Sigmoid colon (tissue), 7 donors: ENCODE measurements around the gene COG5. TPM values are rescaled to one million over a fixed set of nuclear protein-coding genes. Genes with fewer than 3 reads are reported as not detected.

Experiments used
- DNase-seq: peaks from one replicate; pipeline ENCODE4 v3.0.0-alpha.2; 2019
- H3K27ac ChIP-seq, 4 donors: fragments of 200-600 bp; sonication (generic); one replicate each; pipeline ENCODE4 v1.5.1; 2016 to 2019; ENCODE audit warnings: mild to moderate bottlenecking in 1 of 4
- H3K27me3 ChIP-seq, 3 donors: fragments of 200-600 bp; sonication (generic); one replicate each; pipeline ENCODE4 v1.5.1; 2019; ENCODE audit warnings: mild to moderate bottlenecking in 1 of 3
- H3K36me3 ChIP-seq, 4 donors: fragments of 200-600 bp; sonication (generic); one replicate each; pipeline ENCODE4 v1.5.1; 2016 to 2019
- H3K4me1 ChIP-seq, 4 donors: fragments of 200-600 bp; sonication (generic); one replicate each; pipeline ENCODE4 v1.5.1; 2017 to 2019
- H3K4me3 ChIP-seq, 4 donors: fragments of 200-600 bp; sonication (generic); one replicate each; pipeline ENCODE4 v1.5.1; 2017 to 2019; ENCODE audit warnings: mild to moderate bottlenecking in 2 of 4, moderate library complexity in 1 of 4
- H3K9me3 ChIP-seq, 4 donors: fragments of 200-600 bp in 3 of 4; sonication (generic) in 3 of 4; one replicate each; pipeline versions ENCODE4 v1.5.1 to v1.6.1; 2013 to 2019
- CTCF ChIP-seq, 4 experiments: fragments of 450-650 bp in 3 of 4; fragments of 200-600 bp in 1 of 4; IDR thresholded peaks; one replicate each; pipeline ENCODE4 v1.5.1; 2016 to 2019; ENCODE audit warnings: antibody characterized with exemption in 4 of 4, mild to moderate bottlenecking in 3 of 4, moderate library complexity in 2 of 4
- EP300 ChIP-seq, 4 donors: sonication (generic); formaldehyde crosslinking; IDR thresholded peaks; one replicate each; pipeline ENCODE4 v1.6.1; 2017; ENCODE audit warnings: antibody characterized with exemption in 4 of 4
- POLR2A ChIP-seq, 2 donors: fragments of 450-650 bp; IDR thresholded peaks; one replicate each; pipeline ENCODE4 v1.6.1; 2016; ENCODE audit warnings: antibody characterized with exemption in 2 of 2, mild to moderate bottlenecking in 2 of 2, moderate library complexity in 2 of 2
- POLR2AphosphoS5 ChIP-seq, 4 donors: sonication (generic); formaldehyde crosslinking; IDR thresholded peaks; one replicate each; pipeline ENCODE4 v1.6.1; 2017; ENCODE audit warnings: antibody characterized with exemption in 4 of 4
- WGBS, 2 donors: extraction: QIAGEN DNeasy Blood & Tissue Kit; methylation state at CpG; one replicate each; pipeline ENCODE4 v1.1.7; 2013; 5-methylcytosine and 5-hydroxymethylcytosine counted together
- intact Hi-C: fragments of 100-400 bp; cut with DNase I; formaldehyde crosslinking; loops from one replicate; pipeline ENCODE4 v1.15.1; 2023
- polyA plus RNA-seq, 3 donors: library from polyadenylated mRNA; stranded (reverse); fragments of 200-250 nt; gene quantifications; one replicate each; pipeline ENCODE4 v1.2.3, GENCODE V29; 2013
- total RNA-seq, 4 donors: library from RNA; depleted of rRNA; stranded (reverse); fragments of >200 nt; gene quantifications; one replicate each; pipeline ENCODE4 v1.1.0, GENCODE V29; 2016
- donor health status: healthy with polysubstance abuse.
- donor health status: Bipolar disorder and iron deficiency.
- donor health status: healthy.

COG5 gene
- total and polyA plus RNA-seq, 7 donors: 11.0 to 73.4 (median 27.6) TPM

DNA sequence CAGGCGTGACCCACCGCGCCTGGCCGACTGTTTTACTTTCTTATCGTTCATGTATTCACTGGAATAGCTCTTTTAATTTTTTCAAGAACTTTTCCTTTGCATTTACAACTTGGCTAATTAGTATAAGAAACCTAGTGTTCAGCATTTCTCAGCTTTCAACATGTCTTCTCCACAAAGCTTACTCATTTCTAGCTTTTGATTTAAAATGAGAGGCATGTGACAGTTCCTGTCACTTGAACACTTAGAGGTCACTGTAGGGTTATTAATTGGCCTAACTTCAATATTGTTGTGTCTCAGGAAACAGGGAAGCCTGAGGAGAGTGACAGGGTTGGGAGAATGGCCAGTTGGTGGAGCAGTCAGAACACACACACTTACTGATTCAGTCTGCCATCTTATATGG is 218.9 kb downstream of the COG5 start:
- peaks cover 0 to 2% (median 0%) of the 10 kb centered on the region in 4 donors for H3K9me3 ChIP-seq
- no peak for DNase-seq
- WGBS, 2 donors: 96 to 97% methylated on average over 5 of the region's 5 CpGs
- H3K27ac ChIP-seq: no peak overlapping the region
- no peaks in the 10 kb centered on the region for H3K4me1 ChIP-seq
- no peaks in the 10 kb centered on the region for H3K27me3 ChIP-seq
- H3K4me3 ChIP-seq: no peak overlapping the region
- intact Hi-C loops: no loop called here
- no peaks in the 10 kb centered on the region for H3K36me3 ChIP-seq
- TF ChIP-seq POLR2AphosphoS5 (IDR thresholded peaks at IDR 0.05) (no peak), POLR2A (IDR thresholded peaks at IDR 0.05) (no peak), CTCF (IDR thresholded peaks at IDR 0.05) (no peak), EP300 (IDR thresholded peaks at IDR 0.05) (no peak)

DNA sequence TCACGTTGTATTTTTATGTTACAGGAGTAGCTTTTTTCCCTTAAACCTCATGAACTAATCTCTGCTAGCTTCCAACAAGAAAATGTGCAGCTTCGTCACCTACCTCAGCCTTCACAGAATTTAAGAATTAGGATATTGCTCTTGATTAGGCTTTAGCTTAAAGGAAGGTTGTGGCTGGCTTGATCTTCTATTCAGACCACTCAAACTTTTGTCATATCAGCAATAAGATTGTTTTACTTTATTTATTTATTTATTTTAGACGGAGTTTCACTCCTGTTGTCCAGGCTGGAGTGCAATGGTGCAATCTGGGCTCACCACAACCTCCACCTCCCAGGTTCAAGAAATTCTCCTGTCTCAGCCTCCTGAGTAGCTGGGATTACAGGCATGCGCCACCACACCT is 219.4 kb downstream of the COG5 start:
- H3K4me1 ChIP-seq: no peaks in the 10 kb centered on the region
- H3K36me3 ChIP-seq: no peaks in the 10 kb centered on the region
- H3K27me3 ChIP-seq: no peaks in the 10 kb centered on the region
- no peak overlapping the region for H3K27ac ChIP-seq
- no peak overlapping the region for H3K4me3 ChIP-seq
- WGBS, 2 donors: 96% methylated on average over 4 of the region's 4 CpGs
- no peak for TF ChIP-seq EP300 (IDR thresholded peaks at IDR 0.05)
- no peak for TF ChIP-seq CTCF (IDR thresholded peaks at IDR 0.05)
- no peak for TF ChIP-seq POLR2AphosphoS5 (IDR thresholded peaks at IDR 0.05)
- TF ChIP-seq POLR2A (IDR thresholded peaks at IDR 0.05): no peak
- no peak for DNase-seq
- intact Hi-C loops: no loop called here
- peaks cover 0 to 2% (median 0%) of the 10 kb centered on the region in 4 donors for H3K9me3 ChIP-seq

DNA sequence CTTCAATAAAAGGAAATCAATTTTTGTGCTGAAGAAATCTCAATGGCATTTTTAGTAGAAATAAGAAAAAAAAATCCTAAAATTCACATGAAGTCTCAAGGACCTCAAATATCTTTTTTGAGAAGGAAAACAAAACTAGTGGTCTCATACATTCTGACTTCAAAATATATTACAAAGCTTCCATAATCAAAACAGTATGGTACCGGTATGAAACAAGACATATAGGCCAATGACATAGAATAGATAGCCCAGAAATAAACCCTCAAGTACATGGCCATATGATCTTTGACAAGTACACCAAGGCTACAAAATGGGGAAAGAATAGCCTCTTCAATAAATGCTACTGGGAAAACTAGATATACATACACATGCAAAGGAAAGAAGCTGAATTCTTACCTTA is 225.6 kb downstream of the COG5 start:
- Histone ChIP-seq H3K4me1 (no peaks in the 10 kb centered on the region), H3K36me3 (no peaks in the 10 kb centered on the region), H3K9me3 (peaks cover 0 to 5% (median 0%) of the 10 kb centered on the region in 4 donors), H3K4me3 (no peak overlapping the region), H3K27me3 (no peaks in the 10 kb centered on the region), H3K27ac (no peak overlapping the region)
- no peak for TF ChIP-seq CTCF (IDR thresholded peaks at IDR 0.05)
- no peak for TF ChIP-seq POLR2A (IDR thresholded peaks at IDR 0.05)
- no peak for TF ChIP-seq EP300 (IDR thresholded peaks at IDR 0.05)
- TF ChIP-seq POLR2AphosphoS5 (IDR thresholded peaks at IDR 0.05): no peak
- intact Hi-C loops: loop anchor here (10.0 kb wide), 1 partner anchor 63 kb away; no protein-coding TSS in a partner anchor
- 97% methylated on average over 1 of the region's 1 CpG for WGBS, 2 donors
- no peak for DNase-seq

DNA sequence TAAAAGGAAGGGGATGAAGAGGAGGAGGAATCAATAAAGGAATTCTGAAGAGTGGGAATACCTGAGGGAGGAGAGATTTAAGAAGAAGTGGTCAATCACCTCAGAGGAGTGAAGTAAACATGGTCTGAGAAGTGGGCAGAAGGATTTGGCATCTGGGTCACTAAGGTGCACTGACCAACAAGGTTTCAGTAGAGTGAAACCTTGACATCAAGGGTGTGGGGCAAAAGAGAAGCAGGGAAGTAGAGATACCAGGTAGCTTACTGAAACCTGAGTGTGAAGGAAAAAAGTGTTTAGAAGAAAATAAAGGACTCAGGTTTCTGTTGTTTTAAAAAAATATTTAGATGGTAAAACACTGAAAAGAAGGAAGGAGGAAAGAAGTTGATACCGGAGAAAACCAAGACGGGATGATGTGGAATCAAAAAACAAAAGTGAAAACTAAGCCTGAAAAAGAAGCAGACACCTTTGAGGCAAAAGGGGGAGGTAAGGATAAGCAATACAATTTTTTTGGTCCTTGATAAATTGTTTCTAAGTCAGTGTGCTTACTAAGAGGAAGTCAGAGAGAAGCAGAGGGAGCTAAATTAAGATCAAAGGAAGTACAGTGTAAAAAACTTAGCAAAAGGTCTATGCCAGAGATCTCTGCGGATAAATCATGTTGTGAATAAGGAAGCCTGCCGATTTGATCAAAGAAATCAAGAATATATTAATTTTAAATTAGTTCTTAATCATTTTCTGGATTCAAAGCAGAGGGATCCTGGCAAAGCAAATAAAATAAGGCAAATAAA is 231.0 kb downstream of the COG5 start:
- WGBS, 2 donors: 41 to 85% methylated on average over 4 of the region's 4 CpGs
- intact Hi-C loops: loop anchor here (10.0 kb wide), 1 partner anchor 58 kb away; no protein-coding TSS in a partner anchor
- Histone ChIP-seq H3K36me3 (no peaks in the 10 kb centered on the region), H3K9me3 (no peaks in the 10 kb centered on the region), H3K27me3 (no peaks in the 10 kb centered on the region), H3K27ac (no peak overlapping the region), H3K4me3 (no peak overlapping the region), H3K4me1 (no peaks in the 10 kb centered on the region)
- TF ChIP-seq POLR2AphosphoS5 (IDR thresholded peaks at IDR 0.05): no peak
- no peak for TF ChIP-seq CTCF (IDR thresholded peaks at IDR 0.05)
- TF ChIP-seq POLR2A (IDR thresholded peaks at IDR 0.05): no peak
- no peak for TF ChIP-seq EP300 (IDR thresholded peaks at IDR 0.05)
- no peak for DNase-seq
